HepG2 (cell line): ENCODE measurements around the gene ETS1. TPM values are rescaled to one million over a fixed set of nuclear protein-coding genes. Genes with fewer than 3 reads are reported as not detected.

ENCODE experiments used
- ATAC-seq: fragments of 200-7000 bp; cut with Tn5 transposase; 3 replicates; pipeline ENCODE4 v1.9.1; 2020; ENCODE audit warnings: mild to moderate bottlenecking, moderate library complexity
- BruUV-seq: library from RNA; stranded (reverse); fragments of 400-500 nt; replicated peaks from 2 replicates; lab custom pipeline; 2021; lab: Mats Ljungman, UMichigan
- CTCF ChIA-PET: fragments of 300-600 bp; formaldehyde crosslinking; extraction: SDS; loops from one replicate; lab custom pipeline; 2021; ENCODE audit warnings: low total read pairs, inconsistent platforms, low intra/inter-chr PET ratio; lab: Yijun Ruan, JAX
- POLR2A ChIA-PET: fragments of 350-600 bp; sonication (Branson Sonifier 250); formaldehyde crosslinking; loops from one replicate; lab custom pipeline; 2020; ENCODE audit warnings: antibody characterized with exemption, inconsistent platforms; lab: Yijun Ruan, JAX
- DNase-seq: peaks from one replicate; pipeline ENCODE4 v3.0.0-alpha.2; 2015; ENCODE audit warnings: low spot score
- FAIRE-seq: peaks from 3 replicates; lab custom pipeline; 2011; peaks lifted over from hg19 to GRCh38; lab: Jason Lieb, UNC
- H2AFZ ChIP-seq: one replicate; pipeline ENCODE4 v1.6.1; 2011; ENCODE audit warnings: low read length, inconsistent platforms
- H3K27ac ChIP-seq: fragments of 300-600 bp; 3 replicates; pipeline ENCODE4 v1.8.0; 2011; ENCODE audit warnings: mixed run types, mild to moderate bottlenecking, mixed read lengths, low read length, inconsistent platforms; ENCODE audit not compliant: insufficient read depth; ENCODE audit errors: extremely low read length
- H3K27me3 ChIP-seq, 2 experiments: fragments of 200-600 bp in 1 of 2; 2 replicates in 1 of 2; 3 replicates in 1 of 2; pipeline versions ENCODE4 v1.6.0 to v1.8.0; 2011; ENCODE audit warnings: low read length in 2 of 2, mild to moderate bottlenecking in 2 of 2, moderate library complexity in 2 of 2, inconsistent platforms in 1 of 2; ENCODE audit not compliant: insufficient read depth in 2 of 2, control insufficient read depth in 1 of 2
- H3K36me3 ChIP-seq, 2 experiments: fragments of 200-600 bp in 1 of 2; replicated peaks in 1 of 2; 2 replicates in 1 of 2; 3 replicates in 1 of 2; pipeline versions ENCODE4 v1.5.1 to v1.8.0; 2011; ENCODE audit warnings: low read length in 2 of 2, inconsistent platforms in 1 of 2; ENCODE audit not compliant: insufficient read depth in 2 of 2, control insufficient read depth in 1 of 2
- H3K4me1 ChIP-seq: 2 replicates; pipeline ENCODE4 v1.5.1; 2012; ENCODE audit warnings: low read length, inconsistent platforms; ENCODE audit not compliant: insufficient read depth
- H3K4me2 ChIP-seq: 2 replicates; pipeline ENCODE4 v1.6.0; 2011; ENCODE audit warnings: low read depth, low read length, inconsistent platforms
- H3K4me3 ChIP-seq, 3 experiments: fragments of 200-600 bp in 1 of 3; sonication (generic), shearing (Covaris generic) in 1 of 3; replicated peaks in 1 of 3; 2 replicates each; pipeline ENCODE4 v1.5.1; 2011 to 2016; ENCODE audit warnings: low read length in 3 of 3, inconsistent platforms in 2 of 3, low read depth in 2 of 3, mild to moderate bottlenecking in 2 of 3, control low read depth in 1 of 3, mixed read lengths in 1 of 3; ENCODE audit not compliant: insufficient read depth in 1 of 3
- H3K79me2 ChIP-seq: one replicate; pipeline ENCODE4 v1.6.1; 2011; ENCODE audit warnings: low read length, inconsistent platforms; ENCODE audit not compliant: insufficient read depth
- H3K9ac ChIP-seq: 2 replicates; pipeline ENCODE4 v1.6.0; 2011; ENCODE audit warnings: mild to moderate bottlenecking, low read depth, low read length, inconsistent platforms; ENCODE audit not compliant: insufficient read depth
- H3K9me3 ChIP-seq: 2 replicates; pipeline ENCODE4 v1.5.1; 2012; ENCODE audit warnings: mild to moderate bottlenecking, low read length
- H4K20me1 ChIP-seq: 2 replicates; pipeline ENCODE4 v1.6.0; 2011; ENCODE audit warnings: inconsistent platforms, mild to moderate bottlenecking, low read length, moderate library complexity; ENCODE audit not compliant: insufficient read depth
- ATF1 ChIP-seq: IDR thresholded peaks from 2 replicates; pipeline ENCODE4 v1.6.1; 2016; ENCODE audit warnings: mild to moderate bottlenecking, control low read depth
- HNF4G ChIP-seq, 2 experiments: sonication (generic) in 1 of 2; formaldehyde crosslinking in 1 of 2; IDR thresholded peaks; 2 replicates each; pipeline versions ENCODE4 v1.4.0 to v1.6.1; 2011 to 2020; ENCODE audit warnings: borderline replicate concordance in 2 of 2, low read depth in 2 of 2, mild to moderate bottlenecking in 2 of 2, low read length in 1 of 2, missing genetic modification reagents in 1 of 2, moderate library complexity in 1 of 2
- HNRNPK ChIP-seq: fragments of 200-400 bp; formaldehyde crosslinking; IDR thresholded peaks from 2 replicates; pipeline ENCODE4 v1.6.1; 2018; ENCODE audit warnings: low read length, low read depth, moderate library complexity, mild to moderate bottlenecking; ENCODE audit not compliant: poor library complexity, severe bottlenecking
- HOXA3 ChIP-seq: sonication (generic); formaldehyde crosslinking; IDR thresholded peaks from 2 replicates; pipeline ENCODE4 v1.5.0; 2020; ENCODE audit warnings: missing genetic modification reagents
- SOX13 ChIP-seq, 3 experiments: fragments of 450-650 bp in 1 of 3; sonication (generic) in 1 of 3; formaldehyde crosslinking in 1 of 3; IDR thresholded peaks in 2 of 3; conservative IDR thresholded peaks in 1 of 3; 2 replicates each; pipeline versions ENCODE4 v1.5.0 to v1.6.1; 2016 to 2020; ENCODE audit warnings: antibody characterized with exemption in 1 of 3, mild to moderate bottlenecking in 1 of 3, missing compliant biosample characterization in 1 of 3, missing genetic modification reagents in 1 of 3, moderate library complexity in 1 of 3
- ZNF235 ChIP-seq: sonication (generic); formaldehyde crosslinking; IDR thresholded peaks from 2 replicates; pipeline ENCODE4 v1.8.1; 2023; ENCODE audit warnings: mild to moderate bottlenecking, missing genetic modification reagents, borderline replicate concordance
- ZNF790 ChIP-seq: sonication (generic); formaldehyde crosslinking; IDR thresholded peaks from 2 replicates; pipeline ENCODE4 v1.8.0; 2022; ENCODE audit warnings: missing genetic modification reagents, mild to moderate bottlenecking, borderline replicate concordance
- WGBS: methylation state at CpG from one replicate; pipeline ENCODE4 v1.1.6; 2017; ENCODE audit warnings: low lambda C conversion rate; 5-methylcytosine and 5-hydroxymethylcytosine counted together
- in situ Hi-C: cut with HindIII; loops from 2 replicates; pipeline ENCODE4 v1.10.0; 2017; ENCODE audit warnings: low pct_unique_long_range_greater_than_20kb; ENCODE audit not compliant: extremely low pct_ligation_motif_present
- intact Hi-C: fragments of 100-400 bp; cut with micrococcal nuclease; formaldehyde crosslinking; loops from one replicate; pipeline ENCODE4 v1.10.0; 2022; ENCODE audit not compliant: unreplicated experiment
- polyA plus RNA-seq, 8 experiments: library from polyadenylated mRNA; depleted of rRNA in 3 of 8; stranded (reverse) in 7 of 8; unstranded in 1 of 8; fragments of >200 nt; fragmentation: Illumina TruSeq in 4 of 8; extraction: Trizol in 4 of 8; gene quantifications; 2 replicates each; pipeline versions ENCODE4 v1.2.1 to v1.2.3, GENCODE V29; 2011 to 2016; ENCODE audit warnings: low read depth in 4 of 8, missing spikeins in 1 of 8, mixed read lengths in 1 of 8; ENCODE audit not compliant: insufficient read depth in 1 of 8
- total RNA-seq, 5 experiments: library from RNA; depleted of rRNA; stranded (reverse); fragments of >200 nt; fragmentation: Illumina TruSeq; extraction: Trizol; gene quantifications; 2 replicates each; pipeline ENCODE4 v1.2.3, GENCODE V29; 2016; ENCODE audit warnings: low read depth in 1 of 5
- TF ChIP-seq, protein P1 (sequence below): sonication (generic); formaldehyde crosslinking; conservative IDR thresholded peaks from 2 replicates; pipeline ENCODE4 v1.8.0; 2022; ENCODE audit warnings: missing genetic modification reagents
- TF ChIP-seq, protein P2 (sequence below): sonication (generic); formaldehyde crosslinking; IDR thresholded peaks from 2 replicates; pipeline ENCODE4 v1.4.0; 2020; ENCODE audit warnings: low read depth, mild to moderate bottlenecking, missing genetic modification reagents
- TF ChIP-seq, protein P3 (sequence below): sonication (generic); formaldehyde crosslinking; IDR thresholded peaks from 2 replicates; pipeline ENCODE4 v1.5.0; 2020; ENCODE audit warnings: missing genetic modification reagents, mild to moderate bottlenecking, borderline replicate concordance
- TF ChIP-seq, protein P4 (sequence below): sonication (generic); formaldehyde crosslinking; conservative IDR thresholded peaks from 2 replicates; pipeline ENCODE4 v1.8.0; 2022; ENCODE audit warnings: low read depth, missing genetic modification reagents

The ETS1 gene
- total and polyA plus RNA-seq, 2 of the 13 experiments (the other 11 are each of a cell fraction or from before 2014, with no cell fraction given) = 0.18 to 0.34 TPM

DNA sequence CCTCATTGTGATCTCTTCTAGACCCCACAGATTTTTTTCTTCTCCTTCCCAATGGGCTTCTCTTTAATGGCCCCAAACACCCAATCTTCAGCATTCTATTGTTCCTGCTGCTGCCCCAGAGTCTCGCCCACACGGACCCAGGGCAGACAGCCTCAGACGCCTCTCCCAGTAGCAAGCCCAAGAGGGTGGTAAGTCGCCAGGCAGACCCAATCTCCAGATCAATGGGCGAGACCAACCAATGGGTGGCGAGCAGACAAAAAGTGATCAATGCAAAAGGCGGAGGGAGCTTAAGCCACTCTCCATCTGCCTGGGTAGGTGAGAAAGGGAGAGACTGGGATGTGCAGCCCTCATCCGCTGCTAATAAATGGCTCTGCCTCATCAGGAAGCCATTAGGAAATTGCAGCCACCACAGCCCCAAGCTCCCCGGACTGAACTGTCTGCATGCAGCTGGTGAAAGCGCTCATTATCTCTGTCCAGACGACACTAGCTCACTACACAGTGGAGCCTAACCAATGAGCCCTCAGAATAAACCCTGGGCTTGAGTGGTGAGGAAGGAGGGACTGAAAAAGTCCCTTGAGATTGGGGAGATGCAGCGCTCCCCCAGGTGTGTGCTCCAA, 81.8 kb downstream of the ETS1 start (continued):
- TF ChIP-seq, protein P1, sequence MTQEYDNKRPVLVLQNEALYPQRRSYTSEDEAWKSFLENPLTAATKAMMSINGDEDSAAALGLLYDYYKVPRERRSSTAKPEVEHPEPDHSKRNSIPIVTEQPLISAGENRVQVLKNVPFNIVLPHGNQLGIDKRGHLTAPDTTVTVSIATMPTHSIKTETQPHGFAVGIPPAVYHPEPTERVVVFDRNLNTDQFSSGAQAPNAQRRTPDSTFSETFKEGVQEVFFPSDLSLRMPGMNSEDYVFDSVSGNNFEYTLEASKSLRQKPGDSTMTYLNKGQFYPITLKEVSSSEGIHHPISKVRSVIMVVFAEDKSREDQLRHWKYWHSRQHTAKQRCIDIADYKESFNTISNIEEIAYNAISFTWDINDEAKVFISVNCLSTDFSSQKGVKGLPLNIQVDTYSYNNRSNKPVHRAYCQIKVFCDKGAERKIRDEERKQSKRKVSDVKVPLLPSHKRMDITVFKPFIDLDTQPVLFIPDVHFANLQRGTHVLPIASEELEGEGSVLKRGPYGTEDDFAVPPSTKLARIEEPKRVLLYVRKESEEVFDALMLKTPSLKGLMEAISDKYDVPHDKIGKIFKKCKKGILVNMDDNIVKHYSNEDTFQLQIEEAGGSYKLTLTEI (CRISPR knock-in tag) = no peak
- TF ChIP-seq ZNF790 (no peak), HNRNPK (no peak), HOXA3 (CRISPR knock-in tag) (no peak)
- TF ChIP-seq, all 625 proteins: peak for 0

DNA sequence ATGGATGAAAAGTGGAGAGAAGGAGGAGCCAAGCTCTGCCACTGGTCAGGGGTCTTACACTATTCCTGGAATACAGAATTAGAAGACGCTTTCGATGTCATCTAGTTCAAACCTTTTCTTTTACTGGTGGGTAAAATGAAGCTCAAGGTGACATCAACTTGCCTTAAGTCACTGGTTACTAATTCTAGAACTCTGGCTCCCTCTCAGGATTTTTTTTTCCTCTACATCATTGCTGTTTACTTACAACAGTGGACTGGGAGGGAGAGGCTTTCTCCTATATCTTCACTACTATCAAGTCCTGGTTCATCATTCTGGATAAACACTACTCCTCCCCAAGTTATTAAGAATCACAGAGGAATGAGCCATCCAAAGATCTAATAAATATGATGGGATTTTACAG, 82.9 kb downstream of the ETS1 start:
- no peak for DNase-seq
- FAIRE-seq = no peak
- no peaks in the 10 kb centered on the region for H3K9me3 ChIP-seq
- no peak overlapping the region for H3K9ac ChIP-seq
- intact Hi-C loops (no loop called here), in situ Hi-C loops (no loop called here)
- ChIA-PET CTCF (no interaction called here), POLR2A (no interaction called here)
- no peaks in the 10 kb centered on the region for H3K36me3 ChIP-seq
- no peak overlapping the region for H3K4me3 ChIP-seq
- ATAC-seq = no peak
- H3K79me2 ChIP-seq = no peaks in the 10 kb centered on the region
- no peak overlapping the region for H2AFZ ChIP-seq
- no peaks in the 10 kb centered on the region for H4K20me1 ChIP-seq
- H3K4me2 ChIP-seq = no peak overlapping the region
- no peaks in the 10 kb centered on the region for H3K4me1 ChIP-seq
- 52% methylated on average over 2 of the region's 2 CpGs for WGBS
- H3K27ac ChIP-seq = no peak overlapping the region
- BruUV-seq = no TSS peak
- H3K27me3 ChIP-seq = peaks cover 0 to 3% of the 10 kb centered on the region in 2 experiments; a peak in 1 of 5 replicates
- no peak for TF ChIP-seq HNF4G (IDR thresholded peaks at IDR 0.05; ENCODE audit: borderline replicate concordance, low read depth, low read length)
- no peak for TF ChIP-seq HNF4G (CRISPR knock-in tag; IDR thresholded peaks at IDR 0.05; ENCODE audit: borderline replicate concordance, low read depth)
- TF ChIP-seq, protein P2, sequence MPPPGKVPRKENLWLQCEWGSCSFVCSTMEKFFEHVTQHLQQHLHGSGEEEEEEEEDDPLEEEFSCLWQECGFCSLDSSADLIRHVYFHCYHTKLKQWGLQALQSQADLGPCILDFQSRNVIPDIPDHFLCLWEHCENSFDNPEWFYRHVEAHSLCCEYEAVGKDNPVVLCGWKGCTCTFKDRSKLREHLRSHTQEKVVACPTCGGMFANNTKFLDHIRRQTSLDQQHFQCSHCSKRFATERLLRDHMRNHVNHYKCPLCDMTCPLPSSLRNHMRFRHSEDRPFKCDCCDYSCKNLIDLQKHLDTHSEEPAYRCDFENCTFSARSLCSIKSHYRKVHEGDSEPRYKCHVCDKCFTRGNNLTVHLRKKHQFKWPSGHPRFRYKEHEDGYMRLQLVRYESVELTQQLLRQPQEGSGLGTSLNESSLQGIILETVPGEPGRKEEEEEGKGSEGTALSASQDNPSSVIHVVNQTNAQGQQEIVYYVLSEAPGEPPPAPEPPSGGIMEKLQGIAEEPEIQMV (CRISPR knock-in tag) = no peak
- TF ChIP-seq ATF1 = no peak
- TF ChIP-seq SOX13 (IDR thresholded peaks at IDR 0.05) = no peak
- no peak for TF ChIP-seq SOX13 (CRISPR knock-in tag; conservative IDR thresholded peaks at IDR 0.05 in 1 of 2, IDR thresholded peaks at IDR 0.05 in 1 of 2)
- no peak for TF ChIP-seq ZNF235 (CRISPR knock-in tag)
- TF ChIP-seq, protein P3, sequence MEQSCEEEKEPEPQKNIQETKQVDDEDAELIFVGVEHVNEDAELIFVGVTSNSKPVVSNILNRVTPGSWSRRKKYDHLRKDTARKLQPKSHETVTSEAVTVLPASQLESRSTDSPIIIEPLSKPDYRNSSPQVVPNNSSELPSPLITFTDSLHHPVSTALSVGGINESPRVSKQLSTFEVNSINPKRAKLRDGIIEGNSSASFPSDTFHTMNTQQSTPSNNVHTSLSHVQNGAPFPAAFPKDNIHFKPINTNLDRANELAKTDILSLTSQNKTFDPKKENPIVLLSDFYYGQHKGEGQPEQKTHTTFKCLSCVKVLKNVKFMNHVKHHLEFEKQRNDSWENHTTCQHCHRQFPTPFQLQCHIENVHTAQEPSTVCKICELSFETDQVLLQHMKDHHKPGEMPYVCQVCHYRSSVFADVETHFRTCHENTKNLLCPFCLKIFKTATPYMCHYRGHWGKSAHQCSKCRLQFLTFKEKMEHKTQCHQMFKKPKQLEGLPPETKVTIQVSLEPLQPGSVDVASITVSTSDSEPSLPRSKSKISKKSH = no peak
- TF ChIP-seq, protein P4, sequence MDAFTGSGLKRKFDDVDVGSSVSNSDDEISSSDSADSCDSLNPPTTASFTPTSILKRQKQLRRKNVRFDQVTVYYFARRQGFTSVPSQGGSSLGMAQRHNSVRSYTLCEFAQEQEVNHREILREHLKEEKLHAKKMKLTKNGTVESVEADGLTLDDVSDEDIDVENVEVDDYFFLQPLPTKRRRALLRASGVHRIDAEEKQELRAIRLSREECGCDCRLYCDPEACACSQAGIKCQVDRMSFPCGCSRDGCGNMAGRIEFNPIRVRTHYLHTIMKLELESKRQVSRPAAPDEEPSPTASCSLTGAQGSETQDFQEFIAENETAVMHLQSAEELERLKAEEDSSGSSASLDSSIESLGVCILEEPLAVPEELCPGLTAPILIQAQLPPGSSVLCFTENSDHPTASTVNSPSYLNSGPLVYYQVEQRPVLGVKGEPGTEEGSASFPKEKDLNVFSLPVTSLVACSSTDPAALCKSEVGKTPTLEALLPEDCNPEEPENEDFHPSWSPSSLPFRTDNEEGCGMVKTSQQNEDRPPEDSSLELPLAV (CRISPR knock-in tag) = no peak
